Esophagus muscularis mucosa (tissue), 4 donors: ENCODE data around the gene CCDC92B.
"Not testable (repeated sequence)": the region's sequence is repeated elsewhere in the genome, so short reads cannot be mapped to it uniquely, and the experiment has no call there.

Source experiments
- EP300 ChIP-seq: sonication (generic); formaldehyde crosslinking; IDR thresholded peaks from one replicate; pipeline ENCODE4 v1.6.1; 2017; ENCODE audit warnings: antibody characterized with exemption
- POLR2A ChIP-seq: fragments of 450-650 bp; IDR thresholded peaks from one replicate; pipeline ENCODE4 v1.6.1; 2017; ENCODE audit warnings: antibody characterized with exemption, moderate library complexity, mild to moderate bottlenecking, low read depth
- POLR2AphosphoS5 ChIP-seq, 2 donors: sonication (generic); formaldehyde crosslinking; IDR thresholded peaks; one replicate each; pipeline ENCODE4 v1.6.1; 2017; ENCODE audit warnings: antibody characterized with exemption in 2 of 2
- TF ChIP-seq, protein P1 (sequence below), 3 experiments: fragments of 200-600 bp in 2 of 3; fragments of 450-650 bp in 1 of 3; sonication (generic) in 2 of 3; IDR thresholded peaks; one replicate each; pipeline ENCODE4 v1.5.1; 2017 to 2019; ENCODE audit warnings: antibody characterized with exemption in 3 of 3, mild to moderate bottlenecking in 2 of 3, moderate library complexity in 1 of 3

DNA sequence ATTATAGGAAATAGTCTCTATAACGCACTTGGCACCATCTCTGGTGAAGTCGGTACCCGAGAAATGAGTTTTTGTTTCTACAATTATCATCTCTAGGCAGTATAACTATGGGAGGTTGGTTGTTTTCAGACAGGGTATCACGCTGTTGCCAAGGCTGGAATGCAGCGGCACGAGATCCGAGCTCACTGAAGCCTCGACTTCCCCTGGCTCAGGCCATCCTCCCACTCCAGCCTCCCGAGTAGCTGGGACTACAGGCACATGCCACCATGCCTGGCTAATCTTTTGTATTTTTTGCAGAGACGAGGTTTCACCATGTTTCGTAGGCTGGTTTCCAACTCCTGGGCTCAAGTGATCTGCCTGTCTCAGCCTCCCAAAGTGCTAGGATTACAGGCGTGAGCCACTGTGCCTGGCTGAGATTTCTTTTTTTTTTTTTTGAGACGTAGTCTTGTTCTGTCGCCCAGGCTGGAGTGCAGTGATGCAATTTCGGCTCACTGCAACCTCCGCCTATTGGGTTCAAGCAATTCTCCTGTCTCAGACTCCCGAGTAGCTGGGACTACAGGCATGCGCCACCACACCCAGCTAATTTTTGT, 50.1 kb downstream of the CCDC92B start:
- TF ChIP-seq, protein P1, sequence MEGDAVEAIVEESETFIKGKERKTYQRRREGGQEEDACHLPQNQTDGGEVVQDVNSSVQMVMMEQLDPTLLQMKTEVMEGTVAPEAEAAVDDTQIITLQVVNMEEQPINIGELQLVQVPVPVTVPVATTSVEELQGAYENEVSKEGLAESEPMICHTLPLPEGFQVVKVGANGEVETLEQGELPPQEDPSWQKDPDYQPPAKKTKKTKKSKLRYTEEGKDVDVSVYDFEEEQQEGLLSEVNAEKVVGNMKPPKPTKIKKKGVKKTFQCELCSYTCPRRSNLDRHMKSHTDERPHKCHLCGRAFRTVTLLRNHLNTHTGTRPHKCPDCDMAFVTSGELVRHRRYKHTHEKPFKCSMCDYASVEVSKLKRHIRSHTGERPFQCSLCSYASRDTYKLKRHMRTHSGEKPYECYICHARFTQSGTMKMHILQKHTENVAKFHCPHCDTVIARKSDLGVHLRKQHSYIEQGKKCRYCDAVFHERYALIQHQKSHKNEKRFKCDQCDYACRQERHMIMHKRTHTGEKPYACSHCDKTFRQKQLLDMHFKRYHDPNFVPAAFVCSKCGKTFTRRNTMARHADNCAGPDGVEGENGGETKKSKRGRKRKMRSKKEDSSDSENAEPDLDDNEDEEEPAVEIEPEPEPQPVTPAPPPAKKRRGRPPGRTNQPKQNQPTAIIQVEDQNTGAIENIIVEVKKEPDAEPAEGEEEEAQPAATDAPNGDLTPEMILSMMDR (IDR thresholded peaks at IDR 0.05) = not testable (repeated sequence)
- TF ChIP-seq POLR2A; POLR2AphosphoS5 (IDR thresholded peaks at IDR 0.05); EP300: not testable (repeated sequence)
